ENCODE data around the gene DCAF10.

DNA sequence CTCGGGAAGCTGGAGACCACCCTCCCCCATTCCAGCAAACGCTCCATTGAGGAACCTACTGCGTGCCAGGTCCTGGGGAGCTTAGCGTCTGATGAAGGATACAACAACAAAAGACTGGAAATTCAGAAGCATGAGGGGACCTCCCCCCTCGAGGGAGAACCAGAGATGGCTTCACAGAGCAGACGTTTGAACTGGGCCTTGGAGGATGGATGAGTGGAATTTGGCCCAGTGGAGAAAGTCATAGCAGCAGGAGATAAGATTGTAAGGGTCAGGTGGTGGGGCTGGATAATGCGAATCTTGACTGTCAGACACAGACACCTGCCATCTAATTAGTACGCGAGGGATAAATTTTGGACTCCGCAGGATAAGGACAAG lies 104.5 kb downstream of the DCAF10 start:
- no peak for TF ChIP-seq CTCF (IDR thresholded peaks at IDR 0.05; ENCODE audit: low read depth, low read length, missing input control)
- TF ChIP-seq, protein P1, sequence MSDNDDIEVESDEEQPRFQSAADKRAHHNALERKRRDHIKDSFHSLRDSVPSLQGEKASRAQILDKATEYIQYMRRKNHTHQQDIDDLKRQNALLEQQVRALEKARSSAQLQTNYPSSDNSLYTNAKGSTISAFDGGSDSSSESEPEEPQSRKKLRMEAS (IDR thresholded peaks at IDR 0.05) = no peak
- TF ChIP-seq SP1 (IDR thresholded peaks at IDR 0.05) = no peak
- TF ChIP-seq RAD21 (IDR thresholded peaks at IDR 0.05) = no peak
- TF ChIP-seq TAF1 (conservative IDR thresholded peaks at IDR 0.05) = no peak
- TF ChIP-seq JUND (IDR thresholded peaks at IDR 0.05) = no peak
- TF ChIP-seq RXRA (IDR thresholded peaks at IDR 0.05) = no peak

Measured in liver (tissue), 3 donors.